Suppressor macrophage treated with lipopolysaccharide for 1 hour (primary cell): ENCODE data around the gene ITFG1.
"Not testable (repeated sequence)": the region's sequence is repeated elsewhere in the genome, so short reads cannot be mapped to it uniquely, and the experiment has no call there.

ENCODE experiments used
- DNase-seq, 3 donors: peaks; one replicate each; pipeline ENCODE4 v3.0.0-alpha.2; 2020 to 2022

The ITFG1 gene

DNA sequence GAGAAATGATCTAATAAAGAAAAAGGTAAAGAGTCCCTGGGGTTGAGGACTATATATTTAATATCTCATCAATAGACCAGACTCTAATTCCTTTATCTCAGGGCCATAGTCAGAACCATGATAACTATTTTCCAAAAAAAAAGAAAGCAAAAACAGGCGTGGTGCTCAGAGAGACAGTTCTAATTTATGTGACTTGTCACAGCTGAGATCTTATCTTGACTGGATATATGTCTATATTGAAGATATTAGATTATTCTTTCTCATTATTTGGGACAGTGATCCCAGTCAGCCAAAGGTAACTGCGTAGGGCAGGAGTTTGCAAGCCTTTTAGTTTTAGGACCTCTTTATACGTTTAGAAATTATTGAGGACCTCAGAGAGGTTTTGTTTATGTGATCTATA, 52.4 kb downstream of the ITFG1 start:
- DNase-seq: no peak

DNA sequence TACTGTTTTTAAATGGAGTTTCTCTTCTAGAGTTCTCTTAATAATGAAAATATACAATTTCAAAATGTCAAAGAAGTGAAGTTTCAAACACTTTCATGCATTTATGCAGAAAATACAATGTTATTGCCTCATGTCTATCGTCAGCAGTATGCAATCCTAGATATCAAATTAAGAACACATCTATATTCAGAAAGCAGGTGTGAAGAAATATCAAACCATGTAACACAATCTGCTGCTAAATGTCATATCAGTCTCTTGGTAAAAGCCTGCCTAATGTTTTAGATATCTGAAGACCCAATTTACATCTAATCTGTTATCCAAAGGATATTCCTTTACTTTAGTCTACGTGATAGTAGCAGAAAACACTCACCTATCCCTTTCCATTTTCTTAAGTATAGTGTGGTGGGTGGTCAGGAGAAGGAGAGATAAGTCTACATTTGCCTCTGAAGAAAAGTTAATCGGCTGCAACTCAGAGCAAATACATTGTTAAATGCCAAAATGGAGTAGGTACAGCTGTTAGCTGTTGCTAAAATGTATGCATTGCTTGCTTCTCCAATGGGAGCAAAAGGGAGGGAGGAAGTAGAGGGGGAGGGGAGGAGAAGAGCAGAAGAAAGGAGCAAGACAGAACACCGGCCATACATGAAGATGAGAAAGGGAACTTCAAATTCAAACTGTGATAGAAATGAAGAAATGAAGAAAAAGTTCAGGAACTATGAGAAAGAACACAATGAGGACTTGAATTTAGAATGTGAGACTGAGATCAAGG, 64.9 kb downstream of the ITFG1 start:
- DNase-seq: peak in 2 of 3 donors; percentile 2

DNA sequence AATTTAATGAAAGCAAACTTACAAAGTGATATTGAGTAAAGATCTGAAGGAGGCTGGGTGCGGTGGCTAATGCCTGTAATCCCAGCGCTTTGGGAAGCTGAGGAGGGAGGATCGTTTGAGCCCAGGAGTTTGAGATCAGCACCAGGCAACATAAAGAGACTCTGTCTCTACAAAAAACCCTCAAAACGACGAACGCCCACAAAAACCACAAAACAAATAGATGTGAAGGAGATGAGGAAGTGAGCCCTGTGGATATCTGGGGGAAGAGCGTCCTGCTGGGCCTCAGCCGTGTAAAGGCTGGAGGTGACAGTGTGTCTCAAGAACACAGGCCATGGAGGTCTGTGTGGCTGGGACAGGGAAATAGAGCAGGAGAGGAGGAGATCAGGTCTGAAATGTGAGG, 68.8 kb downstream of the ITFG1 start:
- DNase-seq: peak; percentile 68 to 81 (median 79)

DNA sequence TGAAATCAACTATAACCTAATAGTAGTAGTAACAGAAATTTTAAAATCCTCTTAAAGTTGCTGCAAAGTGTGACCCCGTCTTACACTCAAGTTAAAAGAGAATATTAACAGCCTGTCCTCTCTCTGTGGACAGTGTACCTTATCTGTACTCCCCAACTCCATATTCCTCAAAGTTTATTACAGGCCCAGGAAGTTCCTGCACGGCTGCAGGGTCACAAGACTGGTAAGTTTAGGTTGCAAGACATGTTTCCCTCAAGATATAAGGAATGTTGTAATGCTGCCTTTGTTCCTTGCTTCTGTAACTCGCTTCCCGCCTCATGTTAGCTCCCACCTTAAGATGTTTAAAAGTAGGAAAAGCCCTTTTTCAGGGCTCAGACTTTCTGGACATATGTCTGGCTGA, 72.2 kb downstream of the ITFG1 start:
- no peak for DNase-seq

DNA sequence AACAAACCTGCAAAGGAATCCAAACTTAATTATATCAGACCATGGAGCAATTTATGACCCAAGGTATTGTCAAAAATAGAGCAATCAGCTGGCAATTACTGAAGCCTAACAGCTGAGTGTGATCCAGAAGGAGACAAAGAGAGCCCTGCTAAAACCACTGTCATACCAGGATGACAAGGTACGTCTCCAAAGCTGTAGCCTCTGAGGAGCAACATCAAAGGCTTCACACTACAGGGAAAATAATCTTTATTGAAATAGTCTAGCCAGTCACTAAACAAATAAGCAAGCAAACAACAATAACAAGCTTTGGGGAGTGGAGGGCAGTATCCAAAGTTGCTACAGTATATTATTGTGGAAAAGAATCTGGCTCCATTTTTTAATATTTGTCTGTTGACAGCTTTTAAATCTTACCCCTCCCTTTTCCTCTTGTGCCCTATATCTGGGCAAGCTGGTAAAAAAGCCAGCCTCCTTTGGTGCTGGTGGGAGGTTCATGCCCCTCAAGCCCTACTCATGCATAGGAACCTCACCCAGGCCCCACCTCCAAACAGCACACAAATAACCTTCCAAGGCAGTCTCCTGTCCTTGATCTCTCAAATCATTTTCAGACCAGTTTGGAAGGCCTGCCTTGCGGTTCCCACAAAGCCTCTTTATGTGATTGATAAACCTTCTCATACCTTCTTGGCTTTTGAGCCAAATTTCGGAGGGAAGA, 73.7 kb downstream of the ITFG1 start:
- DNase-seq: no peak

DNA sequence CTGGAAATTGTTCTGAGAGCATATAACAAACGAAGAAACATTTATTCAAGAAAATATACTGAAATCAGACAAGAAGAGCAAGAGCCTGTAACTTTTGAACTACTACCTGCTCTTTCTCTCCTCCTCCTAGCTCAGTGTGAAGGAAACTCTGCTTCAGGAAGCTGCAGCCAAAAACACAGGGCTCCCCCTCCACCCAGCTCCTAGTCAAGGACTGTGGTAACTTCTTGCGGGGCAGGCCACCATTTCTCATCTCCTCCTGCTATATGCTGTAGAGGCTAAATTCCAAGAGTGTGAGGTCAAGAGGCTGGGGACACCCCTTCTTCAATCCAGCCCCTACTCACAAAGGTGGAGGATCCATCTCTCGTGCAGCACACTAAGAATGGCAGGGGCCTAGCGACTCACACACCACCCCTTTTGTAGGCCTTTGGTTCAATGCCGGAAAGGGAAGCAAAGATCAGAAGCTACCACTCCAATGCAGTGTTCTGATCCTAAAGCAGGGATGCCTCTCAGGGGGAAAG, 74.6 kb downstream of the ITFG1 start:
- no peak for DNase-seq

DNA sequence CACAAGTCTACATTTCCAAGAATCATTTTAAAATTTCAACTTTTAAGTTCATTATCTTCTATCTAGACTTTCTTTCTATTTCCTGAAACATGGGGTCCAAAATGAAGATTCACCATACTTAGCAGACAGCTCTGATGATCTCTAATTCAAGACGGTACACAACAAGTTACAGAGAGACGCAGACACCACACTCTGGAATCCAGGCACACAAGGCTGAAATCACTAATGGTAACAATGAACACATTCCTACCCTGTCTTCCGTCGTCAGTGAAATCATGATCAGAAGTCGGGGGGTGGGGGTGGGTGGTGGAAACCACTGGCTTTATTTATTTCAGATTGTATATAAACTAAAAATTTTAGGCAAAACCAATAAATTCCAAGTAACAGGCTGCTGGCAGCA, 78.5 kb downstream of the ITFG1 start:
- no peak for DNase-seq

DNA sequence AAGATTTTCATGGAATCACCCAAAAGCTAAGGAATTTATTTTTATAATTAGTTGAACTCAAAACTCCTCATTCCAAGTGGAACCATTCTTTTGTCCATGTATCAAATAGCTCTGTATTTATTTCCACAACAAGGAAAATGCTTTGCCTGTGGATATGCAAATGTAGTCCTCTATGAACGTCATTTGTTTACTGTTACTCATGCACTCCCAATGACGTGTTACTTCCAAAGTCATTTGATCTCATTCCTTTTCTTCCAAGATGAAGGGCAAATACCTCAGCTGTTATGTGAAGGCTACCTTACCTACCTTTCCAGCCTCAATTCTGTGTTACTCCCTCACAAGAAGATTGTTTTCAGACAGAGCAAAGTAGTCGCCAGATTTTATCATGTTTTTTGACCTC, 83.7 kb downstream of the ITFG1 start:
- no peak for DNase-seq

DNA sequence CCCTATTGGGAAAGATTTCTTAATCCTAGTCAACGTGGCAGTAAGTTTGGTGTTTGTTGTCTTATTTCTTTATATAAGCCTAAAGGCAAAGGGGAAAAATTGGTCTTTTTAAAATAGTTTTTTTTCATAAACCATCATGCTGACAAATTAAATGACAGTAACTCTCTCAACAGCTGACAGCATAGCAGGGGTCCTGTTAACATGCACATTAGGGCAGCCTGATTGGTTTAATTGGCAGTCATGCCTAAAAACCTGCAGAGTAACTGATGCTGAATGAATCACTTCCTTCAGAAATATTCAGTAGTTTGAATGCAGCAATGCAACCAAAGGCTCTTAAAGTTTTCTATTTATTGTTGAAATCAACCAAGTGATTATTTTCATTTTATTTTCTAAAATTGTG, 85.4 kb downstream of the ITFG1 start:
- no peak for DNase-seq

DNA sequence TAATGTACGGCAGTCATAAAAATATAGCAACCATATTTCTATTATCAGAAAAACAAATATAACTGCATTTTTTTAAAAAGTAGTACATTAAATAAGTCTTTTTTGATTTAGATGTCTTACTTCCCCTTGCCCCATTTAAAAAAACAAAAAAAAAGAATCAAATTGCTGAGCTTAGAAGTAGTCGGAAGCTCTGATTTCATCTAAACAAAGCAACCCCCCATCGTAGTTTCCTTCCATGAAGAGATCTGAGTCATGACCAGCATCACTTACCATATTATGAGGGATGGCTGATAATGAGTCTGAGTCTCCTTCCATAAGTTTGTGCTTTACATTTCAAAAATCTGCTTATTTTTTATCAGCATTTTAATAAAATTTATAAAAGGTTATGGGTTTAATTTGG, 86.2 kb downstream of the ITFG1 start:
- DNase-seq: no peak

DNA sequence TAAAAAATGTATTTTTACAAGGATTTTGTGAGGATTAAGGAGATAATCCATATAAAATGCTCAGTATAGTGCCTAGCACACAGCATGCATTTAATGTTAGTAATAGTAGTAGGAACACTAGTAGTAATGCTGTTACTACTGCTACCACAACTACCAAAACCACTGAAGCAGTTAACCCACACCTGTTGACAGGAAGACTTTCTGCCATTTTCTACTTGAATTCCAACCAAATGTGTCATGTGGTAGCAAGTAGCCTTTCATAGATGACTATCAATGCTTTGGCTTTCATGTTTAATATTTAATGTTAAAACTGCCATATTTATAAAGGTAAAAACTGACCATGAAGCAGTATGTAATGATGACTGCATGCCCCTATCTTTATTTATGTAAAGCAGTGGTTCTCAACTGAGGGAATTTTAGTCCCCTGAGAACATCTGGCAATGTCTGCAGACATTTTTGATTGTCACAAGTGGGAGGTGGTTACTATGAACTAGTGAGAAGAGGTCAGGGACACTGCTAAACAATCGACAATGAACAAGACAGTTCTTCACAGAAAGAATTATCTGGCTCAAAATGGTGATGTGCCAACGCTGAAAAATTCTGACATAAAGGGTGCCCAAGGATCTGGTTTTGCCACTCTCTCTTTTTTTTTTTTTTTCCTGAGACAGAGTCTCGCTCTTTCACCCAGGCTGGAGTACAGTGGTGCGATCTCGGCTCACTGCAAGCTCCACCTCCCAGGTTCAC, 89.4 kb downstream of the ITFG1 start:
- no peak for DNase-seq

DNA sequence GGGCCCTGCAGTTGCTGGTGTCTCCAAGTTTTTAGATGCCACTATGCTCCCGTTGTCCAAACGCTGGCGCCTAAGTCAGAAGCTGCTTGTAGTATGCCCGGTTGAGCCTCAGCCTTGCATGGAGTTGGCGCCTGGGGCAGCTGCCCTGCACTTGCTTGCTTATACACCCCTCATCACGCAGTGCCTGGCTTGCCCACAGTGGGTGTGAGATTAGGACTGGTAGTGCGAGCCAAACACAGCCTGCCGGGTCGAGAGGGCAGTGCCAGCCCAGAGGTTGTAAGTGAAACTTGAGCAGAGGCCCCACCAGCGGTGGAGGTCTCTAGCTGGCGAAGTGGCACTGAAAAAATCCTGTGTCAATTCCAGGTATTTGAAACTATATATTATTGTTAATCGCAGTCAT, 90.3 kb downstream of the ITFG1 start:
- DNase-seq: no peak

DNA sequence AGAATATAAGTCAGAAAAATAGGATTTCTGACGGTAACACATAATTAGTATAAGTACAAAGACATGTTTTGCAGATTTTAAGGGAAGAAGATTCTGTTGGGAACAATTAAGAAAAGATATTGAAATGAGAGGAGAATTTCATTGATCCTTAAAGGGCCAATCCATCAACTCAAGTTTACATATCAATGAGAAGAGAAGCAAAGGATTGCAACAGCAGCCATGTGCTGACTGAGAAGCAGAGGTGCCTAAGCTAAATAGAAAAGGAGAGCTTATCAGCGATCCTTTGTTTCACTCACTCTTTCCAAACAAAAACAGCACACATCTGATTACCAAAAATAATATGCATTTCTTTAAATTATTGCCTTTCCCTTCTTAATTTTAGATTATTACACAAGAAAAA, 94.6 kb downstream of the ITFG1 start:
- no peak for DNase-seq

DNA sequence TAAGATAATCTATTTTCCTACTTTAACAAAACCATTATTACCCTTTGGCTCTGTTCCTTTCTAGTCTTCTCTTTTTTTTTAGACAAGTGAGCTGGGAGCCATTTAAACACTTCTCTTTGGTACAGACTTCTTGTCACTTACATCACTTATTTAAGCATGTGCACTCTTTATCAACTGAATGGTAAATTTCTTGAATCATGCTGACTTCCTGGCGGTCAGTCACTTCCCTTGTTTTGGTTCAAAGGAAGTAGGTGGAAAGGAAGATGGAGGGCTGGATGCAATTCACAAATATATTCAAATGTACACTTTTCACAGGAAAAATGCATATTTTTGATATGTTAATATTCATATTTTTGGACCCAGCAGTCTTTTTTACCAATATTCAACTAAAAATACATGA, 97.1 kb downstream of the ITFG1 start:
- DNase-seq: no peak

DNA sequence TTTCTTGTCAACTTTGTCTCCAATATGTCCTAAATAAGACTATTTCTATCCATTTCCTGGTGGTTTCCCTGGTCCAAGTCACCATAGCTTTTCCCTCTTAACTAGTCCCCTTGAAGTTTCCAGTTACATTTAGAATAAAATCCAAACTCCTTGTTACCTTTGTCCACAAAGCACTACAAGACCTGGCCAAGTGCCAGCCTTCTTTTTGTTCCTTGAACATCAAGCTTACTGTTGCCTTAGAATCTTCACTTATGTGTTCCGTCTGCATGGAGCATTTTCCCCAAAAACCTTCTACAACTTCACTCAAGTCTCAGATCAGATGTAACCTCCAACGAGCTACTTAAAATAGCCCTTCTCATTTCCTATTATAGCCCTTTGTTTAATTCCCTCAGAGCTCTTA, 101.4 kb downstream of the ITFG1 start:
- DNase-seq: no peak

DNA sequence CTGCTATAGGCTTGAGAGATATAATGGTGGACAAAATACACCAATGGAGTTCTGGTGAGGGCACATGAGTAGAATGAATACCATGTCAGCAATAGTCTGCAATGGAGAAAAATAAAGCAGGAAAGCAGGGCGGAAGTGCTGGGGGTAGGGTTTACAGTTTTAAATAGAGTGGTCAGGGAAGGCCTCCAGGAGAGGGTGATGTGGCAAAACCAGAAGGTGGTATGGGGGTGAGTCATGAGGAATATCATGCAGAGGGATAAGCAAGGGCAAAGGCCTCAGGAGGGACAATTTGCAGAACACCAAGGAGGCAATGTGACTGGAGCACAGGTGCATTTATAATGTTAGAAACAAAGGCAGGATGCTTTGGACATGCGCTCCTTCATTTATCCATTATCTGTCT, 102.0 kb downstream of the ITFG1 start:
- DNase-seq: no peak

DNA sequence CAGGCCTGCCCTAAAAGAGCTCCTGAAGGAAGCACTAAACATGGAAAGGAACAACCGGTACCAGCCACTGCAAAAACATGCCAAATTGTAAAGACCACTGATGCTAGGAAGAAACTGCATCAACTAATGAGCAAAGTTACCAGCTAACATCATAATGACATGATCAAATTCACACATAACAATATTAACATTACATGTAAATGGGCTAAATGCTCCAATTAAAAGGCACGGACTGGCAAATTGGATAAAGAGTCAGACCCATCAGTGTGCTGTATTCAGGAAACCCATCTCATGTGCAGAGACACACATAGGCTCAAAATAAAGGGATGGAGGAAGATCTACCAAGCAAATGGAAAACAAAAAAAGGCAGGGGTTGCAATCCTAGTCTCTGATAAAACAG, 111.8 kb downstream of the ITFG1 start:
- not testable (repeated sequence) for DNase-seq

DNA sequence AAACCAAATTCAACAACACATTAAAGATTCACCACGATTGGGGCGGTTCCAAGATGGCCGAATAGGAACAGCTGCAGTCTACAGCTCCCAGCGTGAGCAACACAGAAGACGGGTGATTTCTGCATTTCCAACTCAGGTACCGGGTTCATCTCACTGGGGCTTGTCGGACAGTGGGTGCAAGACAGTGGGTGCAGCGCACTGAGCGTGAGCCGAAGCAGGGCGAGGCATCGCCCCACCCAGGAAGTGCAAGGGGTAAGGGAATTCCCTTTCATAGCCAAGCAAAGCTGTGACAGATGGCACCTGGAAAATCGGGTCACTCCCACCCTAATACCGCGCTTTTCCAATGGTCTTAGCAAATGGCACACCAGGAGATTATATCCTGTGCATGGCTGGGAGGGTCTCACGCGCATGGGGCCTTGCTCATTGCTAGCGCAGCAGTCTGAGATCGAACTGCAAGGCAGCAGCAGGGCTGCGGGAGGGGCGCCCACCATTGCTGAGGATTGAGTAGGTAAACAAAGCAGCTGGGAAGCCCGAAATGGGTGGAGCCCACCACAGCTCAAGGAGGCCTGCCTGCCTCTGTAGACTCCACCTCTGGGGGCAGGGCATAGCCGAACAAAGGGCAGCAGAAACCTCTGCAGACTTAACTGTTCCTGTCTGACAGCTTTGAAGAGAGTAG, 113.7 kb downstream of the ITFG1 start:
- not testable (repeated sequence) for DNase-seq

DNA sequence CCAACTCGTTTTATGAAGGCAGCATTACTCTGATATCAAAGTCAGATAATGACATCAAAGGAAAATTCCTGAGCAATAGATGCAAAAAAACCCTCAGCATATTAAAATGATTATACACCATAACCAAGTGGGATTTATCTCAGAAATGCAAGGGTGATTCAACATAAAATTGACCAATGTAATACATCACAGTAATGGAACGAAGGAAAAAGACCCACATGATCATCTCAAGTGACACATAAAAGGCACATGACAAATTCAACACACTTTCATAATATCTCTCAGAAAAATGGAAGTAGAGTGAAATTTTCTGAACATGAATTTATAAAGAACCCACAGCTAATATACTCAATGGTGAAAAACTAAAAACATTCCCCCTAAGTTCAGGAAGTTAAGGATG, 118.8 kb downstream of the ITFG1 start:
- peak; percentile 1 to 57 (median 36) for DNase-seq

DNA sequence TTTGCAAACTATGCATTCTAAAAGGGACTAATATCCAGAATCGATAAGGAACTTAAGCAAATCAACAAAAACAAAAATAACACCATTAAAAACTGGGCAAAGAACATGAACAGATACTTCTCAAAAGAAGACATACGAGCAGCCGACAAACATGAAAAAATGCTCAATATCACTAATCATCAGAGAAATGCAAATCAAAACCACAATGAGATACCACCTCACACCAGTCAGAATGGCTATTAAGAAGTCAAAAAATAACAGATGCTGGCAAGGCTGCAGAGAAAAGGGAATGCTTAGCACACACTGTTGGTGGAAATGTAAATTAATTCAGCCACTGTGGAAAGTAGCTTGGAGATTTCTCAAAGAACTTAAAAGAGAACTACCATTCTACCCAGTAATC, 130.3 kb downstream of the ITFG1 start:
- DNase-seq: not testable (repeated sequence)

DNA sequence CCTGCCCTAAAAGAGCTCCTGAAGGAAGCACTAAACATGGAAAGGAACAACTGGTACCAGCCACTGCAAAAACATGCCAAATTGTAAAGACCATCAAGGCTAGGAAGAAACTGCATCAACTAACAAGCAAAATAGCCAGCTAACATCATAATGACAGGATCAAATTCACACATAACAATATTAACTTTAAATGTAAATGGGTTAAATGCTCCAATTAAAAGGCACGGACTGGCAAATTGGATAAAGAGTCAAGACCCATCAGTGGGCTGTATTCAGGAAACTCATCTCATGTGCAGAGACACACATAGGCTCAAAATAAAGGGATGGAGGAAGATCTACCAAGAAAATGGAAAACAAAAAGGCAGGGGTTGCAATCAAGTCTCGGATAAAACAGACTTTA, 136.6 kb downstream of the ITFG1 start:
- not testable (repeated sequence) for DNase-seq

DNA sequence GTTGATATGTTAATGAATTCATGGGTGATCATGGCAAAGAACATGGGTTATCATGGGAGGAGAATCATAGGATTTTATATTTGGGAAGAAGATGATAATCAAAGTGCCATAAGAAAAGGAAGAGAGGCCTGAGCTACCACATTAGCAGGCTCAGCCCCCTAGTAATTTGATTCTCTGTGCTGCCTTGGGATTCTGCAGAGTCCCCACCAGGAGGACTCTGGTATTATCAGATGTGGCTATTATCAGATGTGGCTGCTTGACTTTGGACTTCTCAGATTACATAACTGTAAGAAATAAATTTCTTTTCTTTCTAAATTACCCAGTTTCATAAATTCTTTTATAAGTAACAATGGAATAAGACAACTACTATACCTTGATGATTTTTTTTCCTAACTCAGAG, 137.6 kb downstream of the ITFG1 start:
- DNase-seq: no peak
